Epidermal melanocyte (primary cell): ENCODE results near the gene ELAPOR2.
A peak's percentile ranks its signal among the peaks of the same experiment; 100 is the strongest.
"Not testable (repeated sequence)": the region's sequence is repeated elsewhere in the genome, so short reads cannot be mapped to it uniquely, and the experiment has no call there.

Experiments
- DNase-seq: peaks from one replicate; pipeline ENCODE4 v3.0.0; 2011; ENCODE audit warnings: low spot score; ENCODE audit not compliant: insufficient read length

ELAPOR2 gene

GRCh38 chr7:87059525-87060287 lies at the start of gene ELAPOR2:
Gene ELAPOR2, minus strand, starts transcription at chr7:87059654. Its CDS starts 141 bp downstream, at chr7:87059513.
- DNase-seq: peak; percentile 43

GRCh38 chr7:87107949-87108776 lies 48.7 kb upstream of the ELAPOR2 start:
- no peak for DNase-seq

- no peak for DNase-seq
Observed at GRCh38 chr7:87106974-87107612, 47.6 kb upstream of the ELAPOR2 start.

GRCh38 chr7:87105401-87105800 lies 45.9 kb upstream of the ELAPOR2 start:
- no peak for DNase-seq

- no peak for DNase-seq
Observed at GRCh38 chr7:87100326-87100725, 40.9 kb upstream of the ELAPOR2 start.

GRCh38 chr7:87097375-87097774 lies 37.9 kb upstream of the ELAPOR2 start:
- DNase-seq: not testable (repeated sequence)

- DNase-seq: no peak
Observed at GRCh38 chr7:87094322-87094721, 34.9 kb upstream of the ELAPOR2 start.

- DNase-seq: no peak
Observed at GRCh38 chr7:87092568-87093091, 33.2 kb upstream of the ELAPOR2 start.

- DNase-seq: no peak
Observed at GRCh38 chr7:87091487-87092066, 32.1 kb upstream of the ELAPOR2 start.

GRCh38 chr7:87083865-87084519 lies 24.5 kb upstream of the ELAPOR2 start:
- no peak for DNase-seq

- DNase-seq: no peak
Observed at GRCh38 chr7:87082675-87083074, 23.2 kb upstream of the ELAPOR2 start.

GRCh38 chr7:87075671-87076404 lies 16.4 kb upstream of the ELAPOR2 start:
- DNase-seq: no peak

- no peak for DNase-seq
Observed at GRCh38 chr7:87067788-87068187, 8.3 kb upstream of the ELAPOR2 start.

GRCh38 chr7:87060288-87060537 lies 759 bp upstream of the ELAPOR2 start:
- DNase-seq: no peak

GRCh38 chr7:87058744-87059524 lies 520 bp downstream of the ELAPOR2 start:
- DNase-seq: no peak

- no peak for DNase-seq
Observed at GRCh38 chr7:87057210-87057609, 2.2 kb downstream of the ELAPOR2 start.

- no peak for DNase-seq
Observed at GRCh38 chr7:87056346-87056745, 3.1 kb downstream of the ELAPOR2 start.

GRCh38 chr7:87048839-87049238 lies 10.6 kb downstream of the ELAPOR2 start:
- DNase-seq: no peak

GRCh38 chr7:87046456-87046855 lies 13.0 kb downstream of the ELAPOR2 start:
- no peak for DNase-seq

- not testable (repeated sequence) for DNase-seq
Observed at GRCh38 chr7:87044713-87045112, 14.7 kb downstream of the ELAPOR2 start.
